Measurements from ENCODE around the gene TERT. TPM values are rescaled to one million over a fixed set of nuclear protein-coding genes. Genes with fewer than 3 reads are reported as not detected.

Gene TERT
- total and polyA plus RNA-seq, 2 of the 13 experiments (the other 11 are each of a cell fraction or from before 2014, with no cell fraction given), result 4.3 to 5.9 TPM

GRCh38 chr5:1262381-1262780 is 32.5 kb downstream of the TERT start:
- no peaks in the 10 kb centered on the region; a peak in 1 of 5 replicates for H3K36me3 ChIP-seq (replicated peaks in 1 of 2; ENCODE audit: control insufficient read depth in 1 of 2, insufficient read depth in 2 of 2, low read length in 2 of 2)
- no peak overlapping the region for H2AFZ ChIP-seq (ENCODE audit: low read length)
- H3K9ac ChIP-seq (ENCODE audit: insufficient read depth, low read depth, low read length), result no peak overlapping the region
- H3K27ac ChIP-seq (ENCODE audit: extremely low read length, insufficient read depth, low read length), result no peak overlapping the region
- intact Hi-C loops (cut with micrococcal nuclease; ENCODE audit: unreplicated experiment), result no loop called here
- H3K27me3 ChIP-seq (ENCODE audit: control insufficient read depth in 1 of 2, insufficient read depth in 2 of 2, low read length in 2 of 2), result peaks cover 1 to 11% of the 10 kb centered on the region in 2 experiments; a peak in 1 of 5 replicates
- no peak for ATAC-seq
- H3K79me2 ChIP-seq (ENCODE audit: insufficient read depth, low read length), result no peaks in the 10 kb centered on the region
- no peak for FAIRE-seq
- in situ Hi-C loops (cut with HindIII; ENCODE audit: extremely low pct_ligation_motif_present, low pct_unique_long_range_greater_than_20kb), result no loop called here
- POLR2A ChIA-PET, result no interaction called here
- no peak overlapping the region for H3K4me3 ChIP-seq (replicated peaks in 1 of 3; ENCODE audit: insufficient read depth in 1 of 3, low read depth in 2 of 3, low read length in 3 of 3)
- 48% methylated on average over 1 of the region's 1 CpG for WGBS (ENCODE audit: low lambda C conversion rate)
- CTCF ChIA-PET (ENCODE audit: low intra/inter-chr PET ratio, low total read pairs), result no interaction called here
- H3K9me3 ChIP-seq (ENCODE audit: low read length), result no peaks in the 10 kb centered on the region
- DNase-seq (ENCODE audit: low spot score), result no peak
- no TSS peak for BruUV-seq (replicated peaks)
- H3K4me2 ChIP-seq (ENCODE audit: low read depth, low read length), result no peak overlapping the region
- H4K20me1 ChIP-seq (ENCODE audit: insufficient read depth, low read length), result no peaks in the 10 kb centered on the region
- no peaks in the 10 kb centered on the region for H3K4me1 ChIP-seq (ENCODE audit: insufficient read depth, low read length)
- TF ChIP-seq U2AF1 (optimal IDR thresholded peaks at IDR 0.05; ENCODE audit: low read depth, low read length) (no peak), RNF219 (CRISPR knock-in tag; IDR thresholded peaks at IDR 0.05) (no peak), HNRNPL (IDR thresholded peaks at IDR 0.05; ENCODE audit: low read depth, low read length) (no peak), AHDC1 (CRISPR knock-in tag; IDR thresholded peaks at IDR 0.05; ENCODE audit: borderline replicate concordance) (no peak), SALL1 (CRISPR knock-in tag; IDR thresholded peaks at IDR 0.05) (no peak), SPEN (CRISPR knock-in tag; IDR thresholded peaks at IDR 0.05; ENCODE audit: low read depth) (no peak), NKX3-1 (CRISPR knock-in tag; IDR thresholded peaks at IDR 0.05) (no peak), HCFC1 (IDR thresholded peaks at IDR 0.05; ENCODE audit: low read depth, low read length) (no peak), ZGPAT (CRISPR knock-in tag; IDR thresholded peaks at IDR 0.05) (no peak), ZBTB44 (CRISPR knock-in tag; IDR thresholded peaks at IDR 0.05) (no peak), ZNF224 (CRISPR knock-in tag; IDR thresholded peaks at IDR 0.05) (no peak), ZNF549 (CRISPR knock-in tag; IDR thresholded peaks at IDR 0.05) (no peak), ZFP1 (CRISPR knock-in tag; IDR thresholded peaks at IDR 0.05) (no peak), HNRNPUL1 (IDR thresholded peaks at IDR 0.05; ENCODE audit: low read depth, low read length) (no peak)

Measured in HepG2 (cell line).